Measurements from ENCODE around the gene AP5Z1.

Gene AP5Z1

GRCh38 chr7:4820967-4821471, 45.6 kb downstream of the AP5Z1 start:
- H3K4me1 ChIP-seq (ENCODE audit: insufficient read depth, low read length), result no peaks in the 10 kb centered on the region
- no peaks in the 10 kb centered on the region for H3K36me3 ChIP-seq (ENCODE audit: insufficient read depth, low read length)
- no peaks in the 10 kb centered on the region for H3K9me3 ChIP-seq (ENCODE audit: low read length)
- H3K9ac ChIP-seq (ENCODE audit: low read length), result no peak overlapping the region
- H3K27me3 ChIP-seq (ENCODE audit: control insufficient read depth in 1 of 2, insufficient read depth in 2 of 2, low read length in 2 of 2), result no peaks in the 10 kb centered on the region
- H3K27ac ChIP-seq (ENCODE audit: low read depth, low read length), result no peak overlapping the region
- H3K4me3 ChIP-seq (ENCODE audit: low read depth in 1 of 2, low read length in 2 of 2), result no peak overlapping the region

- Histone ChIP-seq H3K27me3 (ENCODE audit: control insufficient read depth in 1 of 2, insufficient read depth in 2 of 2, low read length in 2 of 2) (no peaks in the 10 kb centered on the region), H3K4me3 (ENCODE audit: low read depth in 1 of 2, low read length in 2 of 2) (no peak overlapping the region), H3K9me3 (ENCODE audit: low read length) (no peaks in the 10 kb centered on the region), H3K36me3 (ENCODE audit: insufficient read depth, low read length) (no peaks in the 10 kb centered on the region), H3K27ac (ENCODE audit: low read depth, low read length) (no peak overlapping the region), H3K4me1 (ENCODE audit: insufficient read depth, low read length) (no peaks in the 10 kb centered on the region), H3K9ac (ENCODE audit: low read length) (no peak overlapping the region)
These were observed 47.3 kb downstream of the AP5Z1 start for GRCh38 chr7:4822677-4823076.

GRCh38 chr7:4823441-4824119, 48.2 kb downstream of the AP5Z1 start:
- Histone ChIP-seq H3K9me3 (ENCODE audit: low read length) (no peaks in the 10 kb centered on the region), H3K4me1 (ENCODE audit: insufficient read depth, low read length) (no peaks in the 10 kb centered on the region), H3K4me3 (ENCODE audit: low read depth in 1 of 2, low read length in 2 of 2) (no peak overlapping the region), H3K36me3 (ENCODE audit: insufficient read depth, low read length) (no peaks in the 10 kb centered on the region), H3K27me3 (ENCODE audit: control insufficient read depth in 1 of 2, insufficient read depth in 2 of 2, low read length in 2 of 2) (no peaks in the 10 kb centered on the region), H3K9ac (ENCODE audit: low read length) (no peak overlapping the region), H3K27ac (ENCODE audit: low read depth, low read length) (no peak overlapping the region)

GRCh38 chr7:4824120-4824775, 48.8 kb downstream of the AP5Z1 start:
- Histone ChIP-seq H3K4me1 (ENCODE audit: insufficient read depth, low read length) (no peaks in the 10 kb centered on the region), H3K9me3 (ENCODE audit: low read length) (no peaks in the 10 kb centered on the region), H3K27ac (ENCODE audit: low read depth, low read length) (no peak overlapping the region), H3K9ac (ENCODE audit: low read length) (no peak overlapping the region), H3K36me3 (ENCODE audit: insufficient read depth, low read length) (no peaks in the 10 kb centered on the region), H3K27me3 (ENCODE audit: control insufficient read depth in 1 of 2, insufficient read depth in 2 of 2, low read length in 2 of 2) (no peaks in the 10 kb centered on the region), H3K4me3 (ENCODE audit: low read depth in 1 of 2, low read length in 2 of 2) (no peak overlapping the region)

GRCh38 chr7:4825081-4825480, 49.7 kb downstream of the AP5Z1 start:
- no peak overlapping the region for H3K27ac ChIP-seq (ENCODE audit: low read depth, low read length)
- H3K36me3 ChIP-seq (ENCODE audit: insufficient read depth, low read length), result no peaks in the 10 kb centered on the region
- no peak overlapping the region for H3K4me3 ChIP-seq (ENCODE audit: low read depth in 1 of 2, low read length in 2 of 2)
- no peaks in the 10 kb centered on the region for H3K9me3 ChIP-seq (ENCODE audit: low read length)
- no peaks in the 10 kb centered on the region for H3K4me1 ChIP-seq (ENCODE audit: insufficient read depth, low read length)
- no peak overlapping the region for H3K9ac ChIP-seq (ENCODE audit: low read length)
- no peaks in the 10 kb centered on the region for H3K27me3 ChIP-seq (ENCODE audit: control insufficient read depth in 1 of 2, insufficient read depth in 2 of 2, low read length in 2 of 2)

GRCh38 chr7:4828720-4829383, 53.4 kb downstream of the AP5Z1 start:
- H3K9me3 ChIP-seq (ENCODE audit: low read length), result no peaks in the 10 kb centered on the region
- H3K36me3 ChIP-seq (ENCODE audit: insufficient read depth, low read length), result no peaks in the 10 kb centered on the region
- H3K27me3 ChIP-seq (ENCODE audit: control insufficient read depth in 1 of 2, insufficient read depth in 2 of 2, low read length in 2 of 2), result no peaks in the 10 kb centered on the region
- no peak overlapping the region for H3K4me3 ChIP-seq (ENCODE audit: low read depth in 1 of 2, low read length in 2 of 2)
- no peaks in the 10 kb centered on the region for H3K4me1 ChIP-seq (ENCODE audit: insufficient read depth, low read length)
- no peak overlapping the region for H3K9ac ChIP-seq (ENCODE audit: low read length)
- no peak overlapping the region for H3K27ac ChIP-seq (ENCODE audit: low read depth, low read length)

- Histone ChIP-seq H3K4me3 (ENCODE audit: low read depth in 1 of 2, low read length in 2 of 2) (no peak overlapping the region), H3K27me3 (ENCODE audit: control insufficient read depth in 1 of 2, insufficient read depth in 2 of 2, low read length in 2 of 2) (no peaks in the 10 kb centered on the region), H3K9me3 (ENCODE audit: low read length) (no peaks in the 10 kb centered on the region), H3K36me3 (ENCODE audit: insufficient read depth, low read length) (no peaks in the 10 kb centered on the region), H3K4me1 (ENCODE audit: insufficient read depth, low read length) (no peaks in the 10 kb centered on the region), H3K27ac (ENCODE audit: low read depth, low read length) (no peak overlapping the region), H3K9ac (ENCODE audit: low read length) (no peak overlapping the region)
These were observed 54.8 kb downstream of the AP5Z1 start for GRCh38 chr7:4830176-4830575.

GRCh38 chr7:4831723-4832495, 56.5 kb downstream of the AP5Z1 start:
- H3K36me3 ChIP-seq (ENCODE audit: insufficient read depth, low read length), result no peaks in the 10 kb centered on the region
- no peaks in the 10 kb centered on the region for H3K27me3 ChIP-seq (ENCODE audit: control insufficient read depth in 1 of 2, insufficient read depth in 2 of 2, low read length in 2 of 2)
- H3K4me1 ChIP-seq (ENCODE audit: insufficient read depth, low read length), result no peaks in the 10 kb centered on the region
- H3K4me3 ChIP-seq (ENCODE audit: low read depth in 1 of 2, low read length in 2 of 2), result no peak overlapping the region
- H3K9ac ChIP-seq (ENCODE audit: low read length), result no peak overlapping the region
- no peak overlapping the region for H3K27ac ChIP-seq (ENCODE audit: low read depth, low read length)
- H3K9me3 ChIP-seq (ENCODE audit: low read length), result no peaks in the 10 kb centered on the region

- no peak overlapping the region for H3K9ac ChIP-seq (ENCODE audit: low read length)
- H3K4me3 ChIP-seq (ENCODE audit: low read depth in 1 of 2, low read length in 2 of 2), result no peak overlapping the region
- H3K27ac ChIP-seq (ENCODE audit: low read depth, low read length), result no peak overlapping the region
- no peaks in the 10 kb centered on the region for H3K4me1 ChIP-seq (ENCODE audit: insufficient read depth, low read length)
- H3K9me3 ChIP-seq (ENCODE audit: low read length), result no peaks in the 10 kb centered on the region
- H3K27me3 ChIP-seq (ENCODE audit: control insufficient read depth in 1 of 2, insufficient read depth in 2 of 2, low read length in 2 of 2), result no peaks in the 10 kb centered on the region
- no peaks in the 10 kb centered on the region for H3K36me3 ChIP-seq (ENCODE audit: insufficient read depth, low read length)
These were observed 57.3 kb downstream of the AP5Z1 start for GRCh38 chr7:4832711-4833110.

- H3K4me1 ChIP-seq (ENCODE audit: insufficient read depth, low read length), result no peaks in the 10 kb centered on the region
- no peaks in the 10 kb centered on the region for H3K36me3 ChIP-seq (ENCODE audit: insufficient read depth, low read length)
- H3K27ac ChIP-seq (ENCODE audit: low read depth, low read length), result no peak overlapping the region
- no peak overlapping the region for H3K4me3 ChIP-seq (ENCODE audit: low read depth in 1 of 2, low read length in 2 of 2)
- no peaks in the 10 kb centered on the region for H3K9me3 ChIP-seq (ENCODE audit: low read length)
- no peak overlapping the region for H3K9ac ChIP-seq (ENCODE audit: low read length)
- no peaks in the 10 kb centered on the region for H3K27me3 ChIP-seq (ENCODE audit: control insufficient read depth in 1 of 2, insufficient read depth in 2 of 2, low read length in 2 of 2)
These were observed 57.8 kb downstream of the AP5Z1 start for GRCh38 chr7:4833176-4833575.
